ENCODE results near the gene NGLY1.

Gene NGLY1, protein sequence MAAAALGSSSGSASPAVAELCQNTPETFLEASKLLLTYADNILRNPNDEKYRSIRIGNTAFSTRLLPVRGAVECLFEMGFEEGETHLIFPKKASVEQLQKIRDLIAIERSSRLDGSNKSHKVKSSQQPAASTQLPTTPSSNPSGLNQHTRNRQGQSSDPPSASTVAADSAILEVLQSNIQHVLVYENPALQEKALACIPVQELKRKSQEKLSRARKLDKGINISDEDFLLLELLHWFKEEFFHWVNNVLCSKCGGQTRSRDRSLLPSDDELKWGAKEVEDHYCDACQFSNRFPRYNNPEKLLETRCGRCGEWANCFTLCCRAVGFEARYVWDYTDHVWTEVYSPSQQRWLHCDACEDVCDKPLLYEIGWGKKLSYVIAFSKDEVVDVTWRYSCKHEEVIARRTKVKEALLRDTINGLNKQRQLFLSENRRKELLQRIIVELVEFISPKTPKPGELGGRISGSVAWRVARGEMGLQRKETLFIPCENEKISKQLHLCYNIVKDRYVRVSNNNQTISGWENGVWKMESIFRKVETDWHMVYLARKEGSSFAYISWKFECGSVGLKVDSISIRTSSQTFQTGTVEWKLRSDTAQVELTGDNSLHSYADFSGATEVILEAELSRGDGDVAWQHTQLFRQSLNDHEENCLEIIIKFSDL

DNA sequence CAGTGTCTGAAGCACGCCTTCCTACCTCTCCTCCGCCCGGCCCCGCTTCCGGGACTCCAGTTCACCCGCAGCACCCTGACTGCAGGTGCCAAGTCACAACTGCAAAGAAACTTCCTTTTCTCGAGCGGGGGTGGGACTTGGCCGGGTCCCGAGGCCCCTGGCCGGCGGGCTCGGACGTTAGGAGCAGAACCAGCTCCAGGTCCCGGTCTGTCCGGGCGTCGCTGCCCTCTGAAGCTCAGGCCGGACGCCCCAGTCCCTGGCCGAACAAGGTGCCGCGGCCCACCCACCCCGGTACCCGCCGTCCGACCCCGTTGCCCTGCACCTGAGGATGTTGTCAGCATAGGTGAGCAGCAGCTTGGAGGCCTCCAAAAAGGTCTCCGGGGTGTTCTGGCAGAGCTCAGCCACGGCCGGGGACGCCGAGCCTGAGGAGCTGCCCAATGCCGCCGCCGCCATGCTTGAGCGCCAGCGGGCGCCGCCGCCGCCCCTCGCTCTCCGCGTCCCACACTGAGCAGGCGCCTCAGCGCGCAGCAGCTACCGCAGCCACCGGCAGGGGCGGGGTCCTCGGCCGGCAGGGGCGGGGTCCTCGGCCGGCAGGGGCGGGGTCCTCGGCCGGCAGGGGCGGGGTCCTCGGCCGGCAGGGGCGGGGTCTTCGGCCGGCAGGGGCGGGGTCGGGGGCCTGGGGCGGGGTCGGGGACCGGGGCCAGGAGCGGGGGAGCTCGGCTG, at the start of gene NGLY1:
TSS of gene NGLY1 (minus strand) at position 506 of the 723 bp plus-strand sequence. CDS start at position 453, 53 bp downstream.
- DNase-seq, result peak; percentile 89 to 95 (median 92)

GRCh38 chr3:25831578-25831977, 48.3 kb upstream of the NGLY1 start:
- DNase-seq, result no peak

GRCh38 chr3:25830373-25831280, 47.4 kb upstream of the NGLY1 start:
- DNase-seq, result no peak

DNA sequence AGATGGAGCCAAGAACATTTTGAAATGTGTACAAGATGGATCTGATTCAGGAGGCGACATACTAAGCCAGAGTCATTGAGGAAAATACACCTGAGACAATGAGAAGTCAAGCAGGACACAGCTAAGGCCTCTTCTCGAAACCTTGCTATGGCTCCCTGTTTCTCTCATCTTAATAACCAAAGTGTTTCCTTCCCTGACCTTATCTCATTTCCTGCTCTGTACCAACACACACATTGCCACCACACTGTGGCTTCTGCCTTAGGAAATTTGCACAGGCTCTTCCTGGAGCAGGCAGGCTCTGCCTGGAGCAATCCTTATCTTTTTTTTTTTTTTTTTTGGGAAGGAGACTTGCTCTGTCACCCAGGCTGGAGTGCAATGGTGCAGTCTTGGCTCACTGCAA, 43.3 kb upstream of the NGLY1 start:
- DNase-seq, result no peak

DNA sequence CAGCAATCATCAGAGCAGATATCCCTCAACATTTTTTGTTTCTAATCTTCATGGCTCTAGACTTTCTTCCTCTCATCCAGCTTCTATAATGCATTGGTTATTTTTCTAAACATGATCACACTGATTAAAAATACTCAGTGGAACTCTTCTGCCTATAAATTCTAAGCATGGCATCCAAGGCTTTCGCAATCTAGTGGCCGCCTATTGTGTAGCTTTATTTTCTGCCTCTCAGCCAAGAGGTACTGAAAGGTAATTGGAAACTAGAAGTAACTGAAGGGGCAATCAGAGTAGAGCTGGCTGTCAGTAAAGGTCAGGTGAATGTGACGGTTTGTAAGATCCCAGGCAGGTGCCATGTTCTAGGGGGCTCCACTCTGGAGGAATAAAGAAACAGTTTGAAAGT, 40.1 kb upstream of the NGLY1 start:
- DNase-seq, result no peak

DNA sequence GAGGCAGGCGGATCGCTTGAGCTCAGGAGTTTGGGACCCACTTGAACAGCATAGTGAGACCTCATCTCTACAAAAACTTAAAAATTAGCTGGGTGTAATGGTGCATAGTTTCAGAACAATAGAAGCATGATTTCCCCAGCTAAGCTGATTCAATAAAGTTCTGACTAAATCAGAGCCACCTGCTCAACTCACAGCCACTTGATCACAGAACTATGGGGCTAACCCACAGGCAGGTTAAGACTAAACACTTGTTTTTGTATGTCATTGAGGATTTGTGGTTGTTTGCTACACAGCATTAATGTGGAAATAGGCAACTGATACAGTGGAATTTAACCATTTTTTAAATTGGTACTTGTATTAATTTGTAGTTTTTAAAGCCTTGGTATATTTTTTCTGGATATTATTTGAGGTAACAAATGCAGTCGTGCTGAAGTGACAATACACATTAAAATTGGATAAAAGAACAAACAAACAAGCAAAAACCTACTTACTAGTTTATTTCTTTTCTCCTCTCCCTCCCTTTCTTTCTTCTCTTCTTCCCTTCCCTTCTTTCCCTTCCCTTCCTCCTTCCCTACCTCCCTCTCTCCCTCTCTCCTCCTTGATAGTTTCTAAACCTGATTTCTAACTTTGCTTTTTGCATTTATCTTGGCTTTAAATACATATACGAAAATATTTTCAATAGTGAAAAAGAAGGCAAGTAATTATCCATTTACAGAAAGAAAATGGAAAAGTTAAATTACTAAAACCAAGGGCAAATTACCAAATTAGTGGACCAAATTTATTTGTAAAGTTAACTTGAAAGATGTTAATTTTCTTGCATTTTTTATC, 38.7 kb upstream of the NGLY1 start:
- DNase-seq, result no peak

DNA sequence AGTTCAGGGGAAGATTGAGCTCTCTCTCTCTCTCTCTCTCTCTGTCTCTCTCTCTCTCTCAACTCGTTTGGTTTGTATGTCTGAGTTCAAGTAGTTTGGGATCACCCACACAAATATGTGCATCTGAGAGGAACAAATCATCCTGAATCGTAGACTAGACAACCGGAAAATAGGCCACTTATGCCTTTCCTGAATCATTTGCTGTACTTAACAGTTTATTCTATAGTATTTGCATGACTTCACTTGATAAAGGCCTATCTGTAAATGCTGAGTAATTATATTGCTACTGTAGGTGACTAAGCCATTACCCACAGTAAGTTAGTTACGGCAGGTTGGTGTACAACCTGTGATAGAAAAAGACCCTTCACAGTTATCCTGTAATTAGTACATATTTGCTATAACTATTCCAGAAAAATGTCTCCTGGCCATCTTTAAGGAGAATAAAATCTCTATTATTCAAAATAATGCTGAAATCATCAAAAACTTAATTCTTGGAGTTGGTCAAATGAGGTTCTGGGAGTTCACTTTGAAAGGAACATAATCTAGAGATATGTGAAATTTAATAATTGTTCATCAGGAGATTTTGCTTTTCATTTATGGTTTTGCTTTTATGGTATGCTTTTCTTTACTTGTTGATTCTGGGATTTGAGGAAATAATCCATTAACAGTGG, 37.7 kb upstream of the NGLY1 start:
- DNase-seq, result no peak

DNA sequence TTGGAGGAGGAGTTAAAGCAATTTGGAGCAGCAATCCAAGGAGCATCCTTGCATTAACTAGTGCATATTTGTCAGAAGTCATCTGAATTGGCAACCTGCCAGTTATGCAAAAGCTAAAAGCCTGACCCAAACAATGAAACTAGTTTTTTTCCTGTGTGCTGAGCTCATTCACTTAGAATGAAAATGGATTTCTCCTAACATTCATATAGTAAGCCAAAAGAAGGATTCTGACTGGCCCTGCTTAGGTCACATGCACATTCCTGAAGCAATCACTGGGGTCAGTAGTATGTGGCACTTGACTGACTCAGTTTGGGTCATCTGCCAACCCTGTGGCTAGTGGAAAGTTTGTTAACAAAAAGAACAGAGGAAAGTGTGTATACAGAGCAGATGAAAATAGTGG, 37.1 kb upstream of the NGLY1 start:
- peak; percentile 13 to 56 (median 23) for DNase-seq

GRCh38 chr3:25818335-25818734, 35.1 kb upstream of the NGLY1 start:
- no peak for DNase-seq

- DNase-seq, result no peak
Measured at GRCh38 chr3:25817638-25818037, 34.4 kb upstream of the NGLY1 start.

- DNase-seq, result peak in 1 of 3 donors; percentile 11
Measured at GRCh38 chr3:25817107-25817506, 33.9 kb upstream of the NGLY1 start.

GRCh38 chr3:25812644-25813043, 29.4 kb upstream of the NGLY1 start:
- DNase-seq, result peak in 1 of 3 donors; percentile 2

GRCh38 chr3:25804676-25805075, 21.4 kb upstream of the NGLY1 start:
- DNase-seq, result no peak

GRCh38 chr3:25803833-25804232, 20.6 kb upstream of the NGLY1 start:
- DNase-seq, result no peak

- DNase-seq, result no peak
Measured at GRCh38 chr3:25801786-25802185, 18.5 kb upstream of the NGLY1 start.

- peak; percentile 95 to 96 (median 95) for DNase-seq
Measured at GRCh38 chr3:25789596-25790556, 6.6 kb upstream of the NGLY1 start, which contains the start of gene OXSM. Gene OXSM (plus strand): TSS chr3:25790090. CDS start chr3:25791021, 931 bp downstream.

DNA sequence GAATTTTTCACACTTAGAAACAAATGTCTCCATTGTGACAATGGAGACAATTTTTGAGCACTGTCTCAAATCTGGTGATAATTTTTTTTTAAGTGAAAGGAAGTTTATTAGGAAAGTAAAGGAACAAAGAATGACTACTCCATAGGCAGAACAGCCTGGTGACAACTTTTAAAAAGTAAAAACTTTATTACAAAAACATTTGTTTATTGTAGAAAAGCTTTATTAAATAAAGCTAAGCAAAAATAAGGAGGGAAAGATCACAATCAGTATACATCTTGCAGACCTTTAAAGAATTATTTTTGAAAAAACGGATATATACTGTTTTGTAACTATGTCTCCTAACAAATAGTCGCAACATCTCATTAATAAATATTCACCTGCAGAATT, 6.0 kb upstream of the NGLY1 start:
- no peak for DNase-seq

- DNase-seq, result no peak
Measured at GRCh38 chr3:25787689-25788088, 4.4 kb upstream of the NGLY1 start.

DNA sequence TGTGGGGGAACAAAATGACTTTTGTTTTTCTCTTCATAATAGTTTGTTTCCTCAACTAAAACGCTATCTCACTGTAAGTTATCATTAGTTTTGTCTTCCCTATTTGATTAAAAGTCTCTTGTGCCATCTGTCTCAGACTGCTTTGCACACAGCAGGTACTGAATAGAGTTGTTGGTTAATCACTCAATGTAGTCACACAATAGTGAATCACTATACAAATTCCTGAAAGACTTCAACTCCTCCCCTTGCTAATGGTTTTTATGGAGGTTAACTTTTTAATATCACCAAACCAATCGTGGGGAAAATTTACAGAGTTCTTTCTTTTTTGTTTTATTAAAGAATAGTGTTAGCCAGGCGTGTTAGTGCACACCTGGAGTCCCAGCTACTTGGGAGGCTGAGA, 2.6 kb upstream of the NGLY1 start:
- DNase-seq, result peak in 1 of 3 donors; percentile 16

DNA sequence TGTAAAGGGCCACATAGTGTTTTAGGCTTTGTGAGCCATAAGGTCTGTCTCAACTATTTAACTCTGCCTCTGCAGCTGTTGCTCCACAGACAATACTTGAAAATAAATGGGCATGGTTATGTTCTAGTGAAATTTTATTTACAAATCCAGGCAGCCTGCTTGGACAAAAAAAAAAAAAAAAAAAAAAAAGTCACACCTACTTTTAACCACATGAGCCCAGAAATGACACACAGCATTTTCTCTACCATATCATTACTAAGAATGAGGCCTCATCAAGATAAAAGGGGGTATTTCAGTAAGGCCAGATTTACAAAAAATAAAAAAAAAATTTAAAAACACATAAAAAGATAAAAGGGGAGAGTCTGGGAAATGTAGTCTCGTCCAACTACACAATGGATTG, 1.7 kb upstream of the NGLY1 start:
- DNase-seq, result no peak

Measured in suppressor macrophage treated with lipopolysaccharide for 1 hour (primary cell).